Endometrium (tissue), 2 donors: ENCODE data around the gene DNAJC1.
"Not testable (repeated sequence)": the region's sequence is repeated elsewhere in the genome, so short reads cannot be mapped to it uniquely, and the experiment has no call there.

Experiments
- FAIRE-seq: peaks from 2 replicates; lab custom pipeline; 2012; peaks lifted over from hg19 to GRCh38; lab: Jason Lieb, UNC
- donor health status: control.
- donor health status: control.

The DNAJC1 gene

DNA sequence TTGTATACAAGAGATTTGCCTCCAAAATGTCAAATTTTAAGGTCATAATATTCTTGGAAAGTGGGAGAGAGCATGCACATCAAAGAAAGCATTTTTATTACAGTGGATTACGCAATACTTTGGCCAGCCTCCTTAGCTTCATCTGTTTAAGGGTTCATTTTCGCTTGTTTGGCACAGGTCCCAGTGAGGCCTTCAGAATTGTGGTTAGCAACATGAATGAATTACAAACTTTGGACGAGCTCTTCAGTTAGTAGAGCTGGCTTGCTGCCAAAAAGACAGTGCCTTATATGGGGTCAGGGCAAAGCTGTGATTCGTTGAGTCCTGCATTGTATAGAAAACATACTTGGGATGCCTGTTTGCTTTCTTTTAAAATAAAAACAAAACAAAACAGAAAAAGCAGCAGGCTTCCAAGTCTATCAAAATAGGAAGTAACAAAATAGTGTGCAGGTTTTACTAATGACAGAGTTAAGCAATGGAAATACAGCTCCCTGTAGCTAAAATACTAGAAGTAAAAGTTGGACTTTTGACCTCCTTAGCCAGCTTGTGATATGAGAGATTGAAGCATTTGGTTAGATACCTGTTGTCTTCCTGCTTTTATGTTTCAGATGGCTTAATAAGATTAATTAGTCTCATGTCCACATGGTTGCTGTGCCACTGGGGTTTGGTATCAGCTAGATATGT, 278.7 kb downstream of the DNAJC1 start:
- FAIRE-seq: peak; percentile 100

GRCh38 chr10:21724020-21724589, 279.4 kb downstream of the DNAJC1 start:
- peak; percentile 29 for FAIRE-seq

DNA sequence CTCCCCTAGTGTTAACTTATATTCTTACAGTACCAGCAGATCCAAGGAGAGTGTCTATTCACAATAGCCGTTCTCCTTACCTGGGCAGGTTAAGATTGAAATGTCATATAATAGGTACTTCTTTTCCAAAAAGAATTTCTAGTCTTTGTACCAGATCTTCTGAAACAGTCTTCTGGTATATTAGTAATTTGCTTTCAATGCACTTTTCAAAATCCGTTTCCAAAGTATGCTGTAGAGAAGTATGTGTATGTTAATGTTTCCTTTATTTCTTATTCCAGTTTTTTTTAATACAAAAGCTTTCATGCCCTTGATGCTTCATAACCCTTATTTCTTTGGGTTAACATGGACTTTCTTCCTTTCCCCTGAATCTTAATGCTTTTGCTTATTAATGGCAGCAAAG, 281.3 kb downstream of the DNAJC1 start:
- FAIRE-seq: no peak

DNA sequence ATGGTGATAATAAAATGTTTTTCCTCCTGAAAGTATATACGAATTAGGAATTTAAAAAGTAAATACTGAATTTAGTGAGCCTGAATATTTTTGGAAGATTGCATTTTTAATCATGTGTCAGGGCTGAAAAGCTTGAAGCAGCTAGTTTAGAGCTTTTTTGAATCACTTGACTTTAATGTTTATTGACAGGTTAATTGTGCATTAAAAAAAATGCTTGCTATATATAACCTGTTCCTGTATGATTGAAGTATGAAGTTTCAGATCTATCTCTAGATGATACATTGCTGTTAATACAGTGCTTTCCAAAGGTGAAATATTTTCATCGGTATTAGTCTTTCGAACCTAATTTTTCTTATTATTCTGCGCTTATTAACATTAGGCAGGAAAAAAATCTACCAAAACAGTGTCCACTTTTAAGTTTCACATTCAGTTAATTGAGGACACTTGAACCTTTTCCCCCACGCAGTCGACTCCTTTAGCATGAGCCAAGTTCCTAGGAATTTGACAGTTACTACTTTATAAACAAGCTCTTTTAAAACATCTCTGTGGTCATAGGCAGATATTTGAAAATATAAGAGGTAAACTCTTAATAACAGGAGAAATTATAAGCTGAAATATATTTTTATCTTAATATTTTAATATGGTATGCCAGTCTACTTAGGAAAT, 282.4 kb downstream of the DNAJC1 start:
- peak; percentile 79 for FAIRE-seq

DNA sequence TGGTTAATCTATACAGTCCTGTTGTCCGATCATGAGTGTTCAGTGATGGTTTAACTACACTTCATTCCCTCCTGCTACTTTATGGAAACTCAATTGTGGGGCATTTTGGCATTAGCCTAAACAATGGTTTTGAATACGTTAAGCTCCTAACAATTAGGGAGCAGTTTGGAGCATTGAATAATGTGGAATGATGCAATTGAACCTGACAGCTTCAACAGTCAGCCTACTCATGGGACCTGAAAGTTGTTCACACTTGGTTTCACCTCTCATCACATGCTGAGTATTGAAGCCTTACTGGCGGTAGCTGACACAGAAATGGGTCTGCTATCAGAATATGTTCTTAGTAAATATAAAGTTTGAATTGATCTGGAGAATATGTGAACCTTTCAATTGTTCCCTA, 283.4 kb downstream of the DNAJC1 start:
- FAIRE-seq: no peak

DNA sequence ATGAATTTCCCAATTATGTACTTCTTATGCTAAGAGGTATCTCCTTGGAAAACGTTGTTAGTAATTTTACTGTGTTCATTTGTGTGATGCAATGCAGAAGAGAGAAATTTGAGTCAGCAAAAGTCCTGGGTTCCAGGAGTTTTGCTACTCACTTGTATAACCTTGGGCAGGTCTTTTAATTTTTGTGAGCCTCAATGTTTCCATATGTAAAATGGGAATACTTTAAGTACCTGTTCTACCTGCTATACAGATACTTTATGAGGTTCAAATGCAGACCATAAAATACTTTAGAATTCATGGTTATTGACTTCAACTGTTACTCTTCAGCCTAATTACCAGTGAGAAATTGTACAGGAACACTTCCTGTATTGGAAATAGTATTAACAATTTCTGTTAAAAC, 284.0 kb downstream of the DNAJC1 start:
- FAIRE-seq: no peak

DNA sequence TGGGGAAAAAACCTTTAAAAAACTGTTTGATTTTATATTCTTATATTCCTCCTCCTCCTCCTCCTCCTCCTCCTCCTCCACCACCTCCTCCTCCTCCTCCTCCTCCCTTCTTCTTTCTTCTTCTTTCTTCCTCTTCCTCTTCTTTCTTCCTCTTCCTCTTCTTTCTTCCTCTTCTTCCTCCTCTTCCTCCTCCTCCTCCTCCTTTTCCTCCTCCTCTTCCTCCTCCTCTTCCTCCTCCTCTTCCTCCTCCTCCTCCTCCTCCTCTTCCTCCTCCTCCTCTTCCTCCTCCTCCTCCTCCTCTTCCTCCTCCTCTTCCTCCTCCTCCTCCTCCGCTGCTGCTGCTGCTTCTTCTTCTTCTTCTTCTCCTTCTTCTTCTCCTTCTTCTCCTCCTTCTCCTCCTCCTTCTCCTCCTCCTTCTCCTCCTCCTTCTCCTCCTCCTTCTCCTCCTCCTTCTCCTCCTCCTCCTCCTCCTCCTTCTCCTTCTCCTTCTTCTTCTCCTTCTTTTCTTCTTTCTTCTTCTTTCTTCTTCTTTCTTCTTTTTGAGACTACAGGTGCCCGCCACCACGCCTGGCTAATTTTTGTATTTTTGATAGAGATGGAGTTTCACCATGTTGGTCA, 286.0 kb downstream of the DNAJC1 start:
- not testable (repeated sequence) for FAIRE-seq

DNA sequence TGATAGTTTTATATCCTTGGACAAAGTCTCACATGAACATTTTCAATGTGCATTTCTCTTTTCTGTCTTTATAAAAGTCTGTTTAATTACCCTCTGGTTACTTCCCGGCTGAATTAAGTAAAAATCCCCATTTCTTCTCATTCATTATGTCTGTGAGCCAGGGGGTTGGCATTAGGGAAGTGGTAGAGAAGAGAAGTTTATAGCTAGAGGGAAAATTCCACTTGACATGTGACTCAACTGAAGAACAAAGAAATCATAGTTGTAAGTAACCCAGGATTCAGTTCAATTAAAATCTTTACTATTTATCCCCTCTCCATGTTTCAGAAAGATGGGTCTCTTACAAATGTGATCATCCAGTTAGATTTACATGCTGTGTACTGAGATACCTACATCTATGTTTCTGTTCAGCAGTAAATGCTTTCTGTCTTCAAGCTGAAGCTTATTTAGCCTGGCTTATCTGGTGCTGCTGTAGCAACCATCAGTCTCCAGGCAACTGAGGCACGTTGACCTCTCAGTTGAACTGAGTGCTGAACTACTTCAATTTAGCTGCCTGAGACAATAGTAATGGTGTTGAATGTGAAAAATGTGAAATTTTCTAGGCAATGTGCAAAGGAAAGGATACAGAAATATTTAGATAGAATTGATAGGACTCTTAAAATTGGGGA, 287.9 kb downstream of the DNAJC1 start:
- no peak for FAIRE-seq

GRCh38 chr10:21712975-21713374, 290.6 kb downstream of the DNAJC1 start:
- no peak for FAIRE-seq

DNA sequence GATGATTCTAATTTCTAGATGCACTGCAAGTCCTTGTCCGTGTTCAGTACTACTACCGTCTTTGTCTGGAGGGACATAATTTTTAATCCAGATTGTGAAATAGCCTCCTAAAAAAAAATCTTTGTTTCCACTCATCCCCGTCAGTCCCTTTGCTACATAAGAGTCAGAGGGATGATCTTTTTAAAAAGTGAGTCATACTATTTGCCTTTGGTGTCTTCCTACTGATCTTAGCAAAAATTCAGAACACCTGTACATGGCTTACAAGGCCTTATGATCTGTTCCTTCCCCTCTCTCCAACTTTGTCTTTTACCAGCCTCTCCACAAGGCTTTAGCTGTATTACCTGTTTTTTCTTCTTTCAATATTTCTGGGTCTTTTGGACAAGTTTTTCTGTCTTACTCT, 296.0 kb downstream of the DNAJC1 start:
- no peak for FAIRE-seq
